ENCODE measurements around the gene PCSK2.
A peak's percentile ranks its signal among the peaks of the same experiment; 100 is the strongest.

The PCSK2 gene

GRCh38 chr20:17391127-17391771, 164.4 kb downstream of the PCSK2 start:
- DNase-seq (ENCODE audit: low read depth in 1 of 2, low spot score in 1 of 2): no peak

GRCh38 chr20:17394411-17394810, 167.6 kb downstream of the PCSK2 start:
- DNase-seq (ENCODE audit: low read depth in 1 of 2, low spot score in 1 of 2): no peak

GRCh38 chr20:17395729-17396128, 168.9 kb downstream of the PCSK2 start:
- DNase-seq (ENCODE audit: low read depth in 1 of 2, low spot score in 1 of 2): no peak

- DNase-seq (ENCODE audit: low read depth in 1 of 2, low spot score in 1 of 2): no peak
Observed at GRCh38 chr20:17399303-17399985, 172.6 kb downstream of the PCSK2 start.

- no peak for DNase-seq (ENCODE audit: low read depth in 1 of 2, low spot score in 1 of 2)
Observed at GRCh38 chr20:17403461-17403860, 176.6 kb downstream of the PCSK2 start.

- no peak for DNase-seq (ENCODE audit: low read depth in 1 of 2, low spot score in 1 of 2)
Observed at GRCh38 chr20:17406051-17406590, 179.3 kb downstream of the PCSK2 start.

- no peak for DNase-seq (ENCODE audit: low read depth in 1 of 2, low spot score in 1 of 2)
Observed at GRCh38 chr20:17407550-17407949, 180.7 kb downstream of the PCSK2 start.

- no peak for DNase-seq (ENCODE audit: low read depth in 1 of 2, low spot score in 1 of 2)
Observed at GRCh38 chr20:17417225-17417624, 190.4 kb downstream of the PCSK2 start.

GRCh38 chr20:17418737-17419136, 191.9 kb downstream of the PCSK2 start:
- no peak for DNase-seq (ENCODE audit: low read depth in 1 of 2, low spot score in 1 of 2)

GRCh38 chr20:17419479-17420041, 192.7 kb downstream of the PCSK2 start:
- no peak for DNase-seq (ENCODE audit: low read depth in 1 of 2, low spot score in 1 of 2)

- no peak for DNase-seq (ENCODE audit: low read depth in 1 of 2, low spot score in 1 of 2)
Observed at GRCh38 chr20:17421493-17421892, 194.7 kb downstream of the PCSK2 start.

GRCh38 chr20:17423782-17424181, 196.9 kb downstream of the PCSK2 start:
- no peak for DNase-seq (ENCODE audit: low read depth in 1 of 2, low spot score in 1 of 2)

GRCh38 chr20:17427638-17428037, 200.8 kb downstream of the PCSK2 start:
- DNase-seq (ENCODE audit: low read depth in 1 of 2, low spot score in 1 of 2): no peak

- no peak for DNase-seq (ENCODE audit: low read depth in 1 of 2, low spot score in 1 of 2)
Observed at GRCh38 chr20:17430125-17430950, 203.5 kb downstream of the PCSK2 start.

GRCh38 chr20:17431621-17432364, 205.0 kb downstream of the PCSK2 start:
- peak; percentile 8 to 17 for DNase-seq (ENCODE audit: low read depth in 1 of 2, low spot score in 1 of 2)

GRCh38 chr20:17436664-17437063, 209.8 kb downstream of the PCSK2 start:
- no peak for DNase-seq (ENCODE audit: low read depth in 1 of 2, low spot score in 1 of 2)

GRCh38 chr20:17437251-17437650, 210.4 kb downstream of the PCSK2 start:
- DNase-seq (ENCODE audit: low read depth in 1 of 2, low spot score in 1 of 2): no peak

GRCh38 chr20:17438436-17439039, 211.7 kb downstream of the PCSK2 start:
- no peak for DNase-seq (ENCODE audit: low read depth in 1 of 2, low spot score in 1 of 2)

- no peak for DNase-seq (ENCODE audit: low read depth in 1 of 2, low spot score in 1 of 2)
Observed at GRCh38 chr20:17439616-17440296, 212.9 kb downstream of the PCSK2 start.

- no peak for DNase-seq (ENCODE audit: low read depth in 1 of 2, low spot score in 1 of 2)
Observed at GRCh38 chr20:17441745-17442144, 214.9 kb downstream of the PCSK2 start.

Data from activated CD4-positive, alpha-beta T cell treated with anti-CD3 and anti-CD28 coated beads, Interleukin-2, amount 50 U/mL, for 24 hours (primary cell).